ENCODE data around the gene RASGRP1.

GRCh38 chr15:38560456-38560926 lies 4.1 kb downstream of the RASGRP1 start:
- no peak for TF ChIP-seq POLR2A (IDR thresholded peaks at IDR 0.05)
- TF ChIP-seq, protein P1, sequence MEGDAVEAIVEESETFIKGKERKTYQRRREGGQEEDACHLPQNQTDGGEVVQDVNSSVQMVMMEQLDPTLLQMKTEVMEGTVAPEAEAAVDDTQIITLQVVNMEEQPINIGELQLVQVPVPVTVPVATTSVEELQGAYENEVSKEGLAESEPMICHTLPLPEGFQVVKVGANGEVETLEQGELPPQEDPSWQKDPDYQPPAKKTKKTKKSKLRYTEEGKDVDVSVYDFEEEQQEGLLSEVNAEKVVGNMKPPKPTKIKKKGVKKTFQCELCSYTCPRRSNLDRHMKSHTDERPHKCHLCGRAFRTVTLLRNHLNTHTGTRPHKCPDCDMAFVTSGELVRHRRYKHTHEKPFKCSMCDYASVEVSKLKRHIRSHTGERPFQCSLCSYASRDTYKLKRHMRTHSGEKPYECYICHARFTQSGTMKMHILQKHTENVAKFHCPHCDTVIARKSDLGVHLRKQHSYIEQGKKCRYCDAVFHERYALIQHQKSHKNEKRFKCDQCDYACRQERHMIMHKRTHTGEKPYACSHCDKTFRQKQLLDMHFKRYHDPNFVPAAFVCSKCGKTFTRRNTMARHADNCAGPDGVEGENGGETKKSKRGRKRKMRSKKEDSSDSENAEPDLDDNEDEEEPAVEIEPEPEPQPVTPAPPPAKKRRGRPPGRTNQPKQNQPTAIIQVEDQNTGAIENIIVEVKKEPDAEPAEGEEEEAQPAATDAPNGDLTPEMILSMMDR (IDR thresholded peaks at IDR 0.05): no peak

Measured in testis (tissue), 2 donors.